ENCODE measurements around the gene RAPGEF2. TPM values are rescaled to one million over a fixed set of nuclear protein-coding genes. Genes with fewer than 3 reads are reported as not detected.

RAPGEF2 gene
- total and polyA plus RNA-seq, 10 of the 15 experiments (the other 5 are each of a cell fraction or from before 2014, with no cell fraction given), result 0.31 to 24.0 (median 2.9) TPM

- DNase-seq (ENCODE audit: low read depth, low spot score) (no peak), ATAC-seq (no peak), FAIRE-seq (no peak)
- no peaks in the 10 kb centered on the region for H4K20me1 ChIP-seq (ENCODE audit: control insufficient read depth, insufficient read depth)
- H3K4me1 ChIP-seq (ENCODE audit: control insufficient read depth, insufficient read depth, low read length), result no peaks in the 10 kb centered on the region
- no TSS peak for BruUV-seq (replicated peaks)
- H2AFZ ChIP-seq (ENCODE audit: control insufficient read depth, low read depth, low read length), result no peak overlapping the region
- H3K9ac ChIP-seq (ENCODE audit: control insufficient read depth, insufficient read depth, low read length), result no peak overlapping the region
- no peak overlapping the region for H3K4me3 ChIP-seq
- in situ Hi-C loops (cut with MboI), result no loop called here
- H3K4me2 ChIP-seq (ENCODE audit: control insufficient read depth, insufficient read depth), result no peak overlapping the region
- 86% methylated on average over 3 of the region's 3 CpGs for WGBS (ENCODE audit: insufficient coverage, insufficient replicate concordance, low lambda C conversion rate, missing lambda C conversion rate)
- H3K27me3 ChIP-seq (replicated peaks in 1 of 2; ENCODE audit: control insufficient read depth in 2 of 2, insufficient read depth in 2 of 2, low read length in 1 of 2), result no peaks in the 10 kb centered on the region
- RAD21 ChIA-PET (ENCODE audit: unreplicated experiment), result no interaction called here
- intact Hi-C loops (cut with micrococcal nuclease; ENCODE audit: unreplicated experiment), result no loop called here
- H3K36me3 ChIP-seq (ENCODE audit: control insufficient read depth in 2 of 2, insufficient read depth in 2 of 2, low read length in 1 of 2), result peaks cover 2 to 24% of the 10 kb centered on the region in 2 experiments
- H3K27ac ChIP-seq (ENCODE audit: control insufficient read depth, insufficient read depth), result no peak overlapping the region
- POLR2A ChIA-PET, result no interaction called here
- SMC1A ChIA-PET (ENCODE audit: uncharacterized antibody, unreplicated experiment), result no interaction called here
- CTCF ChIA-PET, result no interaction called here
- no peaks in the 10 kb centered on the region for H3K9me3 ChIP-seq (replicated peaks; ENCODE audit: control insufficient read depth, insufficient read depth, low read length)
- no peaks in the 10 kb centered on the region for H3K79me2 ChIP-seq (ENCODE audit: control insufficient read depth, insufficient read depth, low read length)
- TF ChIP-seq EP300 (IDR thresholded peaks at IDR 0.05; ENCODE audit: borderline replicate concordance in 1 of 2, control insufficient read depth in 1 of 2, low read depth in 2 of 2, low read length in 2 of 2), result no peak
- TF ChIP-seq IRF5 (IDR thresholded peaks at IDR 0.05; ENCODE audit: borderline replicate concordance), result no peak
- no peak for TF ChIP-seq NRF1 (conservative IDR thresholded peaks at IDR 0.05; ENCODE audit: low read depth, low read length)
- no peak for TF ChIP-seq NFIC (IDR thresholded peaks at IDR 0.05; ENCODE audit: low read depth, low read length)
- no peak for TF ChIP-seq TCF3 (IDR thresholded peaks at IDR 0.05; ENCODE audit: borderline replicate concordance, insufficient read depth, low read depth, low read length)
- TF ChIP-seq ETV6 (conservative IDR thresholded peaks at IDR 0.05 in 1 of 2, IDR thresholded peaks at IDR 0.05 in 1 of 2; ENCODE audit: borderline replicate concordance in 1 of 2, low read depth in 1 of 2), result no peak
- no peak for TF ChIP-seq EED (IDR thresholded peaks at IDR 0.05; ENCODE audit: low read depth)
- no peak for TF ChIP-seq PBX3 (IDR thresholded peaks at IDR 0.05; ENCODE audit: insufficient replicate concordance, low read depth, low read length)
- no peak for TF ChIP-seq KAT2A (conservative IDR thresholded peaks at IDR 0.05; ENCODE audit: control insufficient read depth, low read depth, low read length)
- no peak for TF ChIP-seq CUX1 (IDR thresholded peaks at IDR 0.05; ENCODE audit: insufficient replicate concordance, low read depth, low read length)
- TF ChIP-seq RELA (IDR thresholded peaks at IDR 0.05; ENCODE audit: borderline replicate concordance, partially characterized antibody), result no peak
- no peak for TF ChIP-seq RFX5 (IDR thresholded peaks at IDR 0.05; ENCODE audit: low read depth, low read length)
These were observed 246.5 kb downstream of the RAPGEF2 start for GRCh38 chr4:159349332-159349731.
